Stimulated activated naive CD8-positive, alpha-beta T cell treated with anti-CD3 and anti-CD28 coated beads, Interleukin-15, amount 100 ng/mL, for 72 hours (primary cell): ENCODE measurements around the gene NKAIN2.
"Not testable (repeated sequence)": the region's sequence is repeated elsewhere in the genome, so short reads cannot be mapped to it uniquely, and the experiment has no call there.

Source experiments
- ATAC-seq: fragments of 150-1000 bp; cut with Tn5 transposase; 2 replicates; pipeline ENCODE4 v1.10.0; 2021; ENCODE audit warnings: mild to moderate bottlenecking, moderate library complexity
- DNase-seq, 2 donors: peaks; one replicate each; pipeline ENCODE4 v3.0.0; 2021 to 2022
- H3K27ac Mint-ChIP-seq, 2 donors: one replicate each; pipeline ENCODE4 v1.8.0; 2022; ENCODE audit warnings: mild to moderate bottlenecking in 2 of 2, mixed read lengths in 2 of 2, moderate library complexity in 2 of 2
- H3K27me3 Mint-ChIP-seq: one replicate; pipeline ENCODE4 v1.8.0; 2022; ENCODE audit warnings: mixed read lengths
- H3K4me1 Mint-ChIP-seq: one replicate; pipeline ENCODE4 v1.8.0; 2022; ENCODE audit warnings: mild to moderate bottlenecking, mixed read lengths
- H3K4me3 Mint-ChIP-seq, 2 donors: one replicate each; pipeline ENCODE4 v1.8.0; 2022; ENCODE audit warnings: mild to moderate bottlenecking in 2 of 2, mixed read lengths in 2 of 2, moderate library complexity in 1 of 2
- H3K9me3 Mint-ChIP-seq, 2 donors: one replicate each; pipeline ENCODE4 v1.8.0; 2022; ENCODE audit warnings: mixed read lengths in 2 of 2

NKAIN2 gene

GRCh38 chr6:124008000-124008987, 204.6 kb downstream of the NKAIN2 start:
- ATAC-seq (no peak), DNase-seq (no peak)
- Mint-ChIP-seq H3K4me1 (no peaks in the 10 kb centered on the region), H3K9me3 (peaks cover 4 to 7% of the 10 kb centered on the region in 2 donors), H3K4me3 (no peak overlapping the region), H3K27me3 (no peaks in the 10 kb centered on the region), H3K27ac (no peak overlapping the region)

- Mint-ChIP-seq H3K4me3 (no peak overlapping the region), H3K27me3 (no peaks in the 10 kb centered on the region), H3K9me3 (peaks cover 4 to 7% of the 10 kb centered on the region in 2 donors), H3K27ac (no peak overlapping the region), H3K4me1 (no peaks in the 10 kb centered on the region)
- ATAC-seq (no peak), DNase-seq (no peak)
Measured at GRCh38 chr6:124008988-124009765, 205.5 kb downstream of the NKAIN2 start.

DNA sequence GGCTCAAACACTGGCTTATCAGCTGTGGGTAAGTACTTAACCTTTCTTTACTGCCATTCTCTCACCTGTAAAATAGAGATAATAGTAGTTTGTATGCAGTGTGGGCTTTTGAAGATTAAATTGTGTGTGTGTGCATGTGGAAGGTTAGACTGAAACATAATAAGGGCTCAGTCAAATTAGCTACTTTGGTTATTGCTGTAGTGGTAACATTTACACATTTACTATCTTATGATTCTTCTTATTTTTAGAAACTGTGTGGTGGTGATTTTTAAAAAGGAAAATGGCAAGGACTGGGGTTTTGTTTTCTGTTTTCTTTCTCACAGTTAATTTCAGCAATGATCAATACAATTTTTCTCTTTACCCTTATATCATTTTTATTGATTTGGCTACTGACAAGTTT, 206.9 kb downstream of the NKAIN2 start:
- no peak overlapping the region for H3K4me3 Mint-ChIP-seq
- H3K9me3 Mint-ChIP-seq: peaks cover 4 to 7% of the 10 kb centered on the region in 2 donors
- ATAC-seq: no peak
- H3K4me1 Mint-ChIP-seq: no peaks in the 10 kb centered on the region
- DNase-seq: no peak
- H3K27me3 Mint-ChIP-seq: no peaks in the 10 kb centered on the region
- no peak overlapping the region for H3K27ac Mint-ChIP-seq

GRCh38 chr6:124011180-124011579, 207.5 kb downstream of the NKAIN2 start:
- no peak overlapping the region for H3K27ac Mint-ChIP-seq
- H3K4me3 Mint-ChIP-seq: no peak overlapping the region
- H3K4me1 Mint-ChIP-seq: no peaks in the 10 kb centered on the region
- ATAC-seq: no peak
- peaks cover 4 to 7% of the 10 kb centered on the region in 2 donors for H3K9me3 Mint-ChIP-seq
- no peaks in the 10 kb centered on the region for H3K27me3 Mint-ChIP-seq
- DNase-seq: no peak

DNA sequence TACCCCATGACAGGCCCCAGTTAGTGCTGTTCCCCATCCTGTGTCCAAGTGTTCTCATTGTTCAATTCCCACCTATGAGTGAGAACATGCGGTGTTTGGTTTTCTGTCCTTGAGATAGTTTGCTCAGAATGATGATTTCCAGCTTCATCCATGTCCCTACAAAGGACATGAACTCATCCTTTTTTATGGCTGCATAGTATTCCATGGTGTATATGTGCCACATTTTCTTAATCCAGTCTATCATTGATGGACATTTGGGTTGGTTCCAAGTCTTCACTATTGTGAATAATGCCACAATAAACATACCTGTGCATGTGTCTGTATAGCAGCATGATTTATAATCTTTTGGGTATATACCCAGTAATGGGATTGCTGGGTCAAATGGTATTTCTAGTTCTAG, 218.4 kb downstream of the NKAIN2 start:
- ATAC-seq: not testable (repeated sequence)

DNA sequence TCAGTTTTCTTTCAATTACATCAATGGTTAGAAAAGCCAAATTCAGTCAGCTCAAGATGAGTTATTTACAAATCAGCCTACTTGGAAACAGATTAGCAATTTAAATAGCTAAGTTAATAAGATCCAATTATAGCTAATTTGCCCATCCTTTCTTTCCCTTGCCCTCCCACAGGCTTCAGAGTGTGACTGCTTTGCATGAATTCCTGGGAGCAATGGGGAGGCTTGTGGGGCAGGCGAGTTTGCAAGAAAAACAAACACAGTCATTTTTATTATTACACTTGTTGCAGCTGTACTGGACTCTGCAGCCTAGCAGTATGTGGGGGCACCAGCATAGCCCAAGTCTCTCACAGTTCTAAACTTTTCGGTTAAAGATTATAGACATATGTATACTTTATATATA, 219.0 kb downstream of the NKAIN2 start:
- Mint-ChIP-seq H3K4me1 (no peaks in the 10 kb centered on the region), H3K4me3 (no peak overlapping the region), H3K27ac (no peak overlapping the region), H3K9me3 (peaks cover 0 to 4% of the 10 kb centered on the region in 2 donors), H3K27me3 (no peaks in the 10 kb centered on the region)
- no peak for ATAC-seq
- DNase-seq: no peak

More for the DNA sequence above, 218.4 kb downstream of the NKAIN2 start:
- H3K27me3 Mint-ChIP-seq, DNase-seq, H3K9me3 Mint-ChIP-seq, H3K4me3 Mint-ChIP-seq, H3K4me1 Mint-ChIP-seq, H3K27ac Mint-ChIP-seq: not testable (repeated sequence)

- H3K9me3 Mint-ChIP-seq: peaks cover 0 to 12% of the 10 kb centered on the region in 2 donors
- no peaks in the 10 kb centered on the region for H3K4me1 Mint-ChIP-seq
- H3K4me3 Mint-ChIP-seq: no peak overlapping the region
- DNase-seq: no peak
- H3K27ac Mint-ChIP-seq: no peak overlapping the region
- no peaks in the 10 kb centered on the region for H3K27me3 Mint-ChIP-seq
- ATAC-seq: no peak
Measured at GRCh38 chr6:124026694-124027093, 223.0 kb downstream of the NKAIN2 start.

DNA sequence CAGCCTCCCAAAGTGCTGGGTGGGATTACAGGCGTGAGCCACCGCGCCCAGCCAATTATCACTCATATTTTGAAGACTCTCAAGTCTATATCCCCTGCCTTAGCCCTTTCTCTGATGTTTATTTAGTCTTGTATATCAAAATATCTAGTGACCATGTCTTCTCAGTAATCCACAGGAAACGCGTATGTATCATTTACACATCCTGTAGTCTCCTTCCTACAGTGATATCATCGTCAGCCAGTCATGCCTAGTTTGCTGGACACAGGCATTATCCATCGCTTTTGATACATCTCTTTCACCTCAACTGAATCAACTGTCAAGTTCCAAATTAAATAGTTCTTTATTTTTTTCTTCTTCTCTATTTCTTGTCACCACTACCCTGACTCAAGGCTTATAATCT, 223.7 kb downstream of the NKAIN2 start:
- Mint-ChIP-seq H3K4me1 (no peaks in the 10 kb centered on the region), H3K27ac (no peak overlapping the region), H3K9me3 (peaks cover 0 to 12% of the 10 kb centered on the region in 2 donors), H3K27me3 (no peaks in the 10 kb centered on the region), H3K4me3 (no peak overlapping the region)
- no peak for DNase-seq
- ATAC-seq: no peak

DNA sequence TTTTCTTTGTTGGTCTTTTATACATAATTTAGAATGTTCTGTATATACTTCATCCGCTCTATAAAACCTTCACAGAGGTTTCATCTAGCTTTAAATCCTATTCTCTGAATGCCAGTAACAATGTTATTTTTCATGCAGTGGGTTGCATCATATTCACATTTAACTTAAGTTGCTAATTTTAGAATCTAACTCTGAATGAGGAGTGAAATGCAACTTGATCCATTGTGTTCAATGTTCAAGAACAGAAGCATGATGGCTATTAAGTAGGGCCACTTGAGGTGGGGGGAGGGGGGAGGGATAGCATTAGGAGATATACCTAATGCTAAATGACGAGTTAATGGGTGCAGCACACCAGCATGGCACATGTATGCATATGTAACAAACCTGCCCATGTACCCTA, 224.5 kb downstream of the NKAIN2 start:
- Mint-ChIP-seq H3K4me1 (no peaks in the 10 kb centered on the region), H3K27me3 (no peaks in the 10 kb centered on the region), H3K4me3 (no peak overlapping the region), H3K9me3 (peaks cover 0 to 12% of the 10 kb centered on the region in 2 donors), H3K27ac (no peak overlapping the region)
- ATAC-seq: no peak
- no peak for DNase-seq

DNA sequence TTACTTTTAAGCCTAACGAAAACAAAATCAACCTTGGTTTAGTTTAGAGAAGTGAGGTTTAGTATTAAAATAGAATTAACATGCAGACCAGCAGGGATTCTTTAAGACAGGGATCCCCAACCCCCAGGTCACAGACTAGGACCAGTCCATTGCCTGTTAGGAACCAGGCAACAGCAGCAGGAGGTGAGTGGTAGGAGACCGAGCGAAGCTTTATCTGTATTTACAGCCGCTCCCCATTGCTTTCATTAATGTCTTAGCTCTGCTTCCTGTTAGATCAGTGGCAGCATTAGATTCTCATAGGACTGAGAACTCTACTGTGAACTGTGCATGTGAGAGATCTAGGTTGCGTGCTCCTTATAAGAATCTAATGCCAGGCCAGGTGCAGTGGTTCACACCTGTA, 225.9 kb downstream of the NKAIN2 start:
- no peaks in the 10 kb centered on the region for H3K4me1 Mint-ChIP-seq
- no peak overlapping the region for H3K27ac Mint-ChIP-seq
- ATAC-seq (no peak), DNase-seq (no peak)
- H3K27me3 Mint-ChIP-seq: no peaks in the 10 kb centered on the region
- H3K4me3 Mint-ChIP-seq: no peak overlapping the region
- peaks cover 0 to 12% of the 10 kb centered on the region in 2 donors for H3K9me3 Mint-ChIP-seq

DNA sequence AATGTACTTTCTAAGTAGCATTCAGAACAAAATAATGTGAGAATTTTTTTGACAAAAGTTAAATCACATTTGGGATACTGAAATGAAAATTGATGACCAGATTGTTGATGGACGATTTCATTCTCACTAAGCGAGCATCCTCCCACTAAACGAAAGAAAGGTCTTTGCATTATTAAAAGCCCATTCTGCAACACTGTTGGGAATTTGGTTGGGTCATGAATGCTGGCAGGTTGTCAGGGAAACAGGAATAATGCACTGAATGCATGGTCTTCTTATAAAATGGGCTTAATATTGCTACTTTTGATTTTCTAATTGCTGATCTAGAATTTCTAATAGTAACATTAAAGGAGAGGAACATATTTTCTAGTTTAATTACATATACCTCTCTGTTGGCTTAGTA, 229.8 kb downstream of the NKAIN2 start:
- H3K9me3 Mint-ChIP-seq: peaks cover 0 to 10% of the 10 kb centered on the region in 2 donors
- H3K27me3 Mint-ChIP-seq: no peaks in the 10 kb centered on the region
- DNase-seq: no peak
- no peak overlapping the region for H3K4me3 Mint-ChIP-seq
- no peak overlapping the region for H3K27ac Mint-ChIP-seq
- H3K4me1 Mint-ChIP-seq: no peaks in the 10 kb centered on the region
- ATAC-seq: no peak

DNA sequence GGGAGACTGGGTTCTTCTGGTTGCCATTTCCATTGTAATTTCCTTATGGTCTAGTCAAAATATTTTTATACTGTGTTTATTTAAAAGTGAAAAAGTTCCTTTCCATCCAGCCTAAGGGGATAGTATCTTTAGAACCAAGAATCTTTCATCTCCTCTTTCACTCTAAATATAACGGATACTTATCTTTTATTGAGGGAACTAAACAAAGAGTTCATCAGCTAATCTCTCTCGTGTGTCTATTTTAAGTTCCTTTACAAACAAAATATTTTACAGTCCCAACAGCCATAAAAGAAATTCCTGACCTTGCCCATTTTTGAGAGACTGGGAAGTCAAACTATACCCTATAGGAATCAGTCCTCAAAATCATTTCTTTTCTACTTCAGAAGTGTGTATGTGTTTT, 232.7 kb downstream of the NKAIN2 start:
- no peak overlapping the region for H3K4me3 Mint-ChIP-seq
- no peak overlapping the region for H3K27ac Mint-ChIP-seq
- no peaks in the 10 kb centered on the region for H3K4me1 Mint-ChIP-seq
- no peaks in the 10 kb centered on the region for H3K27me3 Mint-ChIP-seq
- no peak for DNase-seq
- no peak for ATAC-seq
- H3K9me3 Mint-ChIP-seq: peaks cover 0 to 5% of the 10 kb centered on the region in 2 donors

- Mint-ChIP-seq H3K27ac (no peak overlapping the region), H3K9me3 (peaks cover 0 to 4% of the 10 kb centered on the region in 2 donors), H3K4me1 (no peaks in the 10 kb centered on the region), H3K4me3 (no peak overlapping the region), H3K27me3 (no peaks in the 10 kb centered on the region)
- DNase-seq: no peak
- peak; percentile 72 for ATAC-seq
Measured at GRCh38 chr6:124040655-124041054, 237.0 kb downstream of the NKAIN2 start.

- Mint-ChIP-seq H3K27ac (no peak overlapping the region), H3K4me3 (no peak overlapping the region), H3K4me1 (peaks cover 9% of the 10 kb centered on the region), H3K9me3 (no peaks in the 10 kb centered on the region), H3K27me3 (no peaks in the 10 kb centered on the region)
- no peak for ATAC-seq
- DNase-seq: no peak
Measured at GRCh38 chr6:124052120-124052519, 248.5 kb downstream of the NKAIN2 start.

- Mint-ChIP-seq H3K27ac (no peak overlapping the region), H3K4me3 (no peak overlapping the region), H3K4me1 (peaks cover 9% of the 10 kb centered on the region), H3K27me3 (no peaks in the 10 kb centered on the region), H3K9me3 (no peaks in the 10 kb centered on the region)
- no peak for DNase-seq
- no peak for ATAC-seq
Measured at GRCh38 chr6:124053315-124053714, 249.7 kb downstream of the NKAIN2 start.

GRCh38 chr6:124054034-124054433, 250.4 kb downstream of the NKAIN2 start:
- no peak for DNase-seq
- H3K4me1 Mint-ChIP-seq: peaks cover 9% of the 10 kb centered on the region
- H3K4me3 Mint-ChIP-seq: no peak overlapping the region
- no peak for ATAC-seq
- no peaks in the 10 kb centered on the region for H3K27me3 Mint-ChIP-seq
- no peaks in the 10 kb centered on the region for H3K9me3 Mint-ChIP-seq
- H3K27ac Mint-ChIP-seq: no peak overlapping the region
